HepG2 (cell line): Measurements from ENCODE around the gene PGPEP1. TPM values are rescaled to one million over a fixed set of nuclear protein-coding genes. Genes with fewer than 3 reads are reported as not detected.

ENCODE experiments used
- BCL6 ChIP-seq: IDR thresholded peaks from 2 replicates; pipeline ENCODE4 v1.6.1; 2016; ENCODE audit warnings: missing genetic modification reagents, missing compliant biosample characterization
- FOXP1 ChIP-seq, 2 experiments: fragments of 450-650 bp in 1 of 2; IDR thresholded peaks; 2 replicates each; pipeline ENCODE4 v1.6.1; 2017 to 2018; ENCODE audit warnings: antibody characterized with exemption in 1 of 2
- HBP1 ChIP-seq: IDR thresholded peaks from 2 replicates; pipeline ENCODE4 v1.6.1; 2016; ENCODE audit warnings: low read depth, control low read depth
- HNF1A ChIP-seq, 2 experiments: sonication (generic) in 1 of 2; formaldehyde crosslinking in 1 of 2; IDR thresholded peaks; 2 replicates each; pipeline versions ENCODE4 v1.4.0 to v1.6.1; 2016 to 2020; ENCODE audit warnings: borderline replicate concordance in 1 of 2, low read depth in 1 of 2, mild to moderate bottlenecking in 1 of 2, missing genetic modification reagents in 1 of 2
- HNRNPL ChIP-seq: fragments of 200-400 bp; formaldehyde crosslinking; IDR thresholded peaks from 2 replicates; pipeline ENCODE4 v1.6.1; 2017; ENCODE audit warnings: mild to moderate bottlenecking, low read depth, low read length
- HOXA3 ChIP-seq: sonication (generic); formaldehyde crosslinking; IDR thresholded peaks from 2 replicates; pipeline ENCODE4 v1.5.0; 2020; ENCODE audit warnings: missing genetic modification reagents
- MED1 ChIP-seq: sonication (generic); formaldehyde crosslinking; IDR thresholded peaks from 2 replicates; pipeline ENCODE4 v1.4.0; 2020; ENCODE audit warnings: missing genetic modification reagents
- NR2F6 ChIP-seq, 2 experiments: IDR thresholded peaks; 2 replicates each; pipeline ENCODE4 v1.6.1; 2016; ENCODE audit warnings: antibody characterized with exemption in 1 of 2, mild to moderate bottlenecking in 1 of 2
- ONECUT2 ChIP-seq: sonication (generic); formaldehyde crosslinking; IDR thresholded peaks from 2 replicates; pipeline ENCODE4 v1.4.0; 2020; ENCODE audit warnings: missing genetic modification reagents
- PITX1 ChIP-seq: sonication (generic); formaldehyde crosslinking; IDR thresholded peaks from 2 replicates; pipeline ENCODE4 v1.5.1; 2020; ENCODE audit warnings: mild to moderate bottlenecking, missing genetic modification reagents
- RARA ChIP-seq: IDR thresholded peaks from 2 replicates; pipeline ENCODE4 v1.6.1; 2016; ENCODE audit warnings: missing genetic modification reagents, missing compliant biosample characterization
- RCOR2 ChIP-seq: IDR thresholded peaks from 2 replicates; pipeline ENCODE4 v1.6.1; 2016; ENCODE audit warnings: missing biosample characterization, missing genetic modification reagents
- RXRA ChIP-seq: sonication (generic); formaldehyde crosslinking; IDR thresholded peaks from 2 replicates; pipeline ENCODE4 v1.5.1; 2020; ENCODE audit warnings: missing genetic modification reagents
- RXRB ChIP-seq: IDR thresholded peaks from 2 replicates; pipeline ENCODE4 v1.6.1; 2016; ENCODE audit warnings: borderline replicate concordance, missing genetic modification reagents, missing compliant biosample characterization
- SOX13 ChIP-seq, 3 experiments: fragments of 450-650 bp in 1 of 3; sonication (generic) in 1 of 3; formaldehyde crosslinking in 1 of 3; IDR thresholded peaks in 2 of 3; conservative IDR thresholded peaks in 1 of 3; 2 replicates each; pipeline versions ENCODE4 v1.5.0 to v1.6.1; 2016 to 2020; ENCODE audit warnings: antibody characterized with exemption in 1 of 3, mild to moderate bottlenecking in 1 of 3, missing compliant biosample characterization in 1 of 3, missing genetic modification reagents in 1 of 3, moderate library complexity in 1 of 3
- ZNF383 ChIP-seq: sonication (generic); formaldehyde crosslinking; IDR thresholded peaks from 2 replicates; pipeline ENCODE4 v1.4.0; 2020; ENCODE audit warnings: missing genetic modification reagents, mild to moderate bottlenecking, borderline replicate concordance
- ZNF558 ChIP-seq: sonication (generic); formaldehyde crosslinking; IDR thresholded peaks from 2 replicates; pipeline ENCODE4 v1.9.0; 2022; ENCODE audit warnings: mild to moderate bottlenecking, missing genetic modification reagents, borderline replicate concordance
- ZNF574 ChIP-seq: sonication (generic); formaldehyde crosslinking; IDR thresholded peaks from 2 replicates; pipeline ENCODE4 v1.4.0; 2020; ENCODE audit warnings: missing genetic modification reagents
- polyA plus RNA-seq, 8 experiments: library from polyadenylated mRNA; depleted of rRNA in 3 of 8; stranded (reverse) in 7 of 8; unstranded in 1 of 8; fragments of >200 nt; fragmentation: Illumina TruSeq in 4 of 8; extraction: Trizol in 4 of 8; gene quantifications; 2 replicates each; pipeline versions ENCODE4 v1.2.1 to v1.2.3, GENCODE V29; 2011 to 2016; ENCODE audit warnings: low read depth in 4 of 8, missing spikeins in 1 of 8, mixed read lengths in 1 of 8; ENCODE audit not compliant: insufficient read depth in 1 of 8
- total RNA-seq, 5 experiments: library from RNA; depleted of rRNA; stranded (reverse); fragments of >200 nt; fragmentation: Illumina TruSeq; extraction: Trizol; gene quantifications; 2 replicates each; pipeline ENCODE4 v1.2.3, GENCODE V29; 2016; ENCODE audit warnings: low read depth in 1 of 5

PGPEP1 gene
- total and polyA plus RNA-seq, 2 of the 13 experiments (the other 11 are each of a cell fraction or from before 2014, with no cell fraction given): 53.1 to 56.6 TPM

GRCh38 chr19:18368504-18369222, 28.3 kb downstream of the PGPEP1 start (continued):
- TF ChIP-seq SOX13 (IDR thresholded peaks at IDR 0.05): no peak
- TF ChIP-seq SOX13 (CRISPR knock-in tag; conservative IDR thresholded peaks at IDR 0.05 in 1 of 2, IDR thresholded peaks at IDR 0.05 in 1 of 2): 0 out of 4 replicates have a peak, but pooled peaks of 1 of the 2 experiments have one; percentile 15
- peak; percentile 36; the same call in 1 of the 2 replicates for TF ChIP-seq RXRB (CRISPR knock-in tag)
- peak; percentile 79; the same call in 1 of the 2 replicates for TF ChIP-seq RXRA (CRISPR knock-in tag)
- peak; percentile 64 for TF ChIP-seq MED1 (CRISPR knock-in tag)
- peak; percentile 62; the same call in 1 of the 2 replicates for TF ChIP-seq RARA (CRISPR knock-in tag)
- TF ChIP-seq HBP1 (CRISPR knock-in tag): no peak
- TF ChIP-seq ZNF558 (CRISPR knock-in tag): no peak
- no peak for TF ChIP-seq ZNF383 (CRISPR knock-in tag)
- no peak for TF ChIP-seq FOXP1 (IDR thresholded peaks at IDR 0.05)
- TF ChIP-seq FOXP1 (CRISPR knock-in tag; IDR thresholded peaks at IDR 0.05): peak; percentile 6; the same call in 1 of the 2 replicates
- TF ChIP-seq BCL6 (CRISPR knock-in tag): peak; percentile 66
- TF ChIP-seq HNF1A (IDR thresholded peaks at IDR 0.05; ENCODE audit: low read depth): no peak
- TF ChIP-seq HNF1A (CRISPR knock-in tag; IDR thresholded peaks at IDR 0.05; ENCODE audit: borderline replicate concordance): 0 out of 2 replicates have a peak, but pooled peaks have one; percentile 14
- TF ChIP-seq HOXA3 (CRISPR knock-in tag): peak; percentile 45; the same call in 1 of the 2 replicates
- TF ChIP-seq HNRNPL: 0 out of 2 replicates have a peak, but pooled peaks have one; percentile 63
- TF ChIP-seq NR2F6 (IDR thresholded peaks at IDR 0.05): peak; percentile 82
- TF ChIP-seq NR2F6 (CRISPR knock-in tag; IDR thresholded peaks at IDR 0.05): peak; percentile 82
- TF ChIP-seq PITX1: 0 out of 2 replicates have a peak, but pooled peaks have one; percentile 7
- TF ChIP-seq RCOR2: no peak
- TF ChIP-seq ZNF574 (CRISPR knock-in tag): 0 out of 2 replicates have a peak, but pooled peaks have one; percentile 8
- TF ChIP-seq ONECUT2 (CRISPR knock-in tag): no peak
